K562 (cell line): ENCODE data around the gene LMNB1. TPM values are rescaled to one million over a fixed set of nuclear protein-coding genes. Genes with fewer than 3 reads are reported as not detected.
A peak's percentile ranks its signal among the peaks of the same experiment; 100 is the strongest.

Source experiments
- ATAC-seq: fragments of 200-7000 bp; cut with Tn5 transposase; 3 replicates; pipeline ENCODE4 v1.9.1; 2020; ENCODE audit warnings: moderate library complexity
- BruUV-seq: library from RNA; stranded (reverse); fragments of 400-500 nt; replicated peaks from 2 replicates; lab custom pipeline; 2021; lab: Mats Ljungman, UMichigan
- CTCF ChIA-PET: fragments of 300-600 bp; formaldehyde crosslinking; extraction: SDS; loops from one replicate; lab custom pipeline; 2021; ENCODE audit warnings: low intra/inter-chr PET ratio; lab: Yijun Ruan, JAX
- POLR2A ChIA-PET: fragments of 300-600, 350-650 bp; sonication (Branson Sonifier 250); formaldehyde crosslinking; extraction: SDS; loops from one replicate; lab custom pipeline; 2021; ENCODE audit warnings: antibody characterized with exemption, inconsistent platforms; lab: Yijun Ruan, JAX
- DNase-seq, 4 experiments: peaks; one replicate each; pipeline versions ENCODE4 v3.0.0 to v3.0.0-alpha.2; 2011 to 2018; ENCODE audit warnings: low spot score in 3 of 4, mixed read lengths in 3 of 4; ENCODE audit errors: extremely low read depth in 1 of 4
- FAIRE-seq: peaks from 2 replicates; lab custom pipeline; 2011; peaks lifted over from hg19 to GRCh38; lab: Jason Lieb, UNC
- H2AFZ ChIP-seq: 2 replicates; pipeline ENCODE4 v1.6.0; 2011; ENCODE audit warnings: low read depth, low read length, control low read depth, inconsistent platforms
- H3K27ac ChIP-seq: fragments of 200-600 bp; 3 replicates; pipeline ENCODE4 v1.8.0; 2011; ENCODE audit warnings: low read depth, mild to moderate bottlenecking, control low read depth, inconsistent platforms, low read length, moderate library complexity, mixed read lengths; ENCODE audit errors: extremely low read depth
- H3K27me3 ChIP-seq, 2 experiments: fragments of 300-600 bp in 1 of 2; 2 replicates in 1 of 2; 3 replicates in 1 of 2; pipeline versions ENCODE4 v1.6.0 to v1.8.0; 2011; ENCODE audit warnings: inconsistent platforms in 2 of 2, low read length in 2 of 2, mild to moderate bottlenecking in 1 of 2, mixed read lengths in 1 of 2, moderate library complexity in 1 of 2; ENCODE audit not compliant: control insufficient read depth in 2 of 2, insufficient read depth in 2 of 2
- H3K36me3 ChIP-seq: fragments of 300-600 bp; 3 replicates; pipeline ENCODE4 v1.8.0; 2011; ENCODE audit warnings: mild to moderate bottlenecking, low read length, inconsistent platforms; ENCODE audit not compliant: control insufficient read depth, insufficient read depth
- H3K4me1 ChIP-seq, 2 experiments: fragments of 200-600 bp in 1 of 2; replicated peaks in 1 of 2; 2 replicates in 1 of 2; 3 replicates in 1 of 2; pipeline versions ENCODE4 v1.5.1 to v1.8.0; 2011; ENCODE audit warnings: inconsistent platforms in 2 of 2, low read length in 2 of 2, mild to moderate bottlenecking in 1 of 2, mixed read lengths in 1 of 2, moderate library complexity in 1 of 2; ENCODE audit not compliant: control insufficient read depth in 2 of 2, insufficient read depth in 2 of 2
- H3K4me2 ChIP-seq: 2 replicates; pipeline ENCODE4 v1.6.1; 2011; ENCODE audit warnings: low read length, control low read depth, inconsistent platforms, mixed read lengths; ENCODE audit not compliant: insufficient read depth
- H3K4me3 ChIP-seq: fragments of 200-600 bp; sonication (generic), shearing (Covaris generic); 2 replicates; pipeline ENCODE4 v1.5.1; 2016; ENCODE audit warnings: control low read depth, inconsistent platforms
- H3K79me2 ChIP-seq: fragments of 200-600 bp; 3 replicates; pipeline ENCODE4 v1.8.0; 2011; ENCODE audit warnings: low read length, inconsistent platforms; ENCODE audit not compliant: control insufficient read depth, insufficient read depth
- H3K9ac ChIP-seq, 2 experiments: 2 replicates each; pipeline versions ENCODE4 v1.6.0 to v1.6.1; 2011; ENCODE audit warnings: low read depth in 2 of 2, low read length in 2 of 2, control low read depth in 1 of 2, inconsistent platforms in 1 of 2, mild to moderate bottlenecking in 1 of 2, mixed read lengths in 1 of 2; ENCODE audit not compliant: insufficient read depth in 1 of 2
- H3K9me1 ChIP-seq: one replicate; pipeline ENCODE4 v1.6.0; 2011; ENCODE audit warnings: inconsistent platforms, mild to moderate bottlenecking, low read length, moderate library complexity; ENCODE audit not compliant: control insufficient read depth, insufficient read depth
- H3K9me3 ChIP-seq: replicated peaks from 2 replicates; pipeline ENCODE4 v1.5.1; 2011; ENCODE audit warnings: low read depth, low read length, inconsistent platforms; ENCODE audit not compliant: control insufficient read depth, insufficient read depth
- H4K20me1 ChIP-seq: replicated peaks from 2 replicates; pipeline ENCODE4 v1.6.1; 2011; ENCODE audit warnings: low read length, inconsistent platforms, mixed read lengths; ENCODE audit not compliant: control insufficient read depth, insufficient read depth
- BCOR ChIP-seq: fragments of 450-650 bp; IDR thresholded peaks from 2 replicates; pipeline ENCODE4 v1.6.1; 2016
- JUN ChIP-seq, 2 experiments: sonication (generic) in 1 of 2; formaldehyde crosslinking in 1 of 2; IDR thresholded peaks; 2 replicates each; pipeline versions ENCODE4 v1.6.1 to v1.8.0; 2012 to 2022; ENCODE audit warnings: borderline replicate concordance in 2 of 2, mild to moderate bottlenecking in 2 of 2, improper control_type of control experiment in 1 of 2, low read depth in 1 of 2, low read length in 1 of 2, missing genetic modification reagents in 1 of 2
- KAT8 ChIP-seq: fragments of 450-650 bp; IDR thresholded peaks from 2 replicates; pipeline ENCODE4 v1.6.1; 2016; ENCODE audit warnings: low read depth, mild to moderate bottlenecking
- NELFE ChIP-seq: IDR thresholded peaks from 2 replicates; pipeline ENCODE4 v1.6.1; 2011; ENCODE audit warnings: mild to moderate bottlenecking; ENCODE audit not compliant: insufficient read depth, insufficient read length
- PML ChIP-seq: IDR thresholded peaks from 2 replicates; pipeline ENCODE4 v1.6.1; 2012; ENCODE audit warnings: low read length, inconsistent platforms
- RAD21 ChIP-seq, 2 experiments: fragments of 250-450 bp in 1 of 2; fragments of 450-650 bp in 1 of 2; sonication (Bioruptor Pico) in 1 of 2; formaldehyde crosslinking in 1 of 2; IDR thresholded peaks in 1 of 2; conservative IDR thresholded peaks in 1 of 2; 2 replicates each; pipeline versions ENCODE4 v1.4.0 to v1.8.0; 2020 to 2022; ENCODE audit warnings: mild to moderate bottlenecking in 2 of 2, moderate library complexity in 1 of 2
- SMARCB1 ChIP-seq: IDR thresholded peaks from 2 replicates; pipeline ENCODE4 v1.6.1; 2011; ENCODE audit warnings: improper control_type of control experiment, low read depth; ENCODE audit not compliant: insufficient read length
- YY1 ChIP-seq, 3 experiments: IDR thresholded peaks; 2 replicates each; pipeline ENCODE4 v1.6.1; 2011; ENCODE audit warnings: low read length in 2 of 3, mild to moderate bottlenecking in 2 of 3, moderate library complexity in 2 of 3, borderline replicate concordance in 1 of 3, control low read depth in 1 of 3, low read depth in 1 of 3; ENCODE audit not compliant: insufficient read depth in 3 of 3, insufficient replicate concordance in 2 of 3, control insufficient read depth in 1 of 3, insufficient read length in 1 of 3; ENCODE audit errors: extremely low read depth in 1 of 3
- ZNF212 ChIP-seq: fragments of 450-650 bp; formaldehyde crosslinking; IDR thresholded peaks from 2 replicates; pipeline ENCODE4 v1.4.0; 2020; ENCODE audit warnings: mild to moderate bottlenecking
- WGBS: fragments of 100-300 bp; shearing (Covaris generic); methylation state at CpG from one replicate; pipeline ENCODE4 v1.1.6; 2016; ENCODE audit warnings: low coverage, mixed read lengths; ENCODE audit not compliant: insufficient coverage; ENCODE audit errors: missing lambda C conversion rate; 5-methylcytosine and 5-hydroxymethylcytosine counted together
- in situ Hi-C: fragments of 300-500 bp; cut with MboI; formaldehyde crosslinking; loops from 4 replicates; pipeline ENCODE4 v1.15.0; 2018; ENCODE audit warnings: inconsistent platforms, mixed read lengths
- intact Hi-C: fragments of 100-400 bp; cut with micrococcal nuclease; formaldehyde crosslinking; loops from 2 replicates; pipeline ENCODE4 v1.14.2; 2022
- polyA plus RNA-seq, 8 experiments: library from polyadenylated mRNA; depleted of rRNA in 4 of 8; stranded (reverse) in 5 of 8; unstranded in 3 of 8; fragments of >200 nt; fragmentation: Nextera tagmentation in 2 of 8; fragmentation: Illumina TruSeq in 1 of 8; extraction: Ambion mirVana in 2 of 8; extraction: Trizol in 1 of 8; gene quantifications; 2 replicates each; pipeline versions ENCODE4 v1.2.1 to v1.2.3, GENCODE V29; 2011 to 2014; ENCODE audit warnings: inconsistent platforms in 1 of 8, missing spikeins in 1 of 8
- total RNA-seq, 7 experiments: library from RNA; depleted of rRNA in 6 of 7; stranded (reverse); fragments of >200 nt in 6 of 7; fragmentation: Illumina TruSeq in 2 of 7; extraction: Trizol in 2 of 7; gene quantifications; 2 replicates each; pipeline versions ENCODE4 v1.2.1 to v1.2.3, GENCODE V29; 2011 to 2021; ENCODE audit warnings: low replicate concordance in 1 of 7
- TF ChIP-seq, protein P1 (sequence below): fragments of 450-650 bp; IDR thresholded peaks from 2 replicates; pipeline ENCODE4 v1.6.1; 2016; ENCODE audit warnings: mild to moderate bottlenecking, moderate library complexity

LMNB1 gene
- total and polyA plus RNA-seq, 9 of the 15 experiments (the other 6 are each of a cell fraction or from before 2014, with no cell fraction given), result 2.8 to 190 (median 131) TPM

DNA sequence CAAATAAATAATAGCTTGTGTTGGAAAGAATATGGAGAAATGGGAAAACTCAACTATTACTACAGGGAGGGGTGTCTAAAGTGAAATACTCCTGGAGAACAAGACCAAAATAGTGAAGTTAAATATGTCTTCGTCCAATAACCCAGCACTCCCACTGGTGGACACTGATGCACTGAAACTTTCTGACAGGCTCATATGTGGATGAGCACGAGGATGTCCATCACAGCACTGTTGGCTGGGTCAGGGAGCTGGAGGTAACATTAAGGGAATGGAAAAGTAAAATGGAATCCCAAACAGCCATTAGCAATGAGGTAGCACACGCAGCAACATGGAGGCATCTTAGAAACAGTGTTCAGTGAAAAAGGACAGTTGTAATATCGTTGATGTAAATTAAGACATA is 86.5 kb downstream of the LMNB1 start:
- H3K27ac ChIP-seq, result no peak overlapping the region
- ChIA-PET CTCF (no interaction called here), POLR2A (interaction anchor here (0.6 to 1.5 kb wide), 4 partner anchors 9 to 746 kb away, joined by 3 to 6 read pairs (median 4); no protein-coding TSS in a partner anchor)
- 0 out of 4 replicates have a peak overlapping the region, but pooled peaks of 1 of the 2 experiments have one; percentile 51 for H3K9ac ChIP-seq
- H4K20me1 ChIP-seq, result no peaks in the 10 kb centered on the region
- H3K36me3 ChIP-seq, result no peaks in the 10 kb centered on the region
- H3K27me3 ChIP-seq, result no peaks in the 10 kb centered on the region
- ATAC-seq (peak; percentile 50), FAIRE-seq (no peak), DNase-seq (peak in 2 of 4 experiments; percentile 26 to 32)
- H3K9me3 ChIP-seq, result no peaks in the 10 kb centered on the region
- BruUV-seq, result no TSS peak
- H2AFZ ChIP-seq, result peak overlapping the region; percentile 90
- peaks cover 6 to 12% of the 10 kb centered on the region in 2 experiments; a peak in 2 of 5 replicates for H3K4me1 ChIP-seq
- no peak overlapping the region for H3K4me3 ChIP-seq
- no peaks in the 10 kb centered on the region for H3K79me2 ChIP-seq
- in situ Hi-C loops, result no loop called here
- WGBS, result 61% methylated on average over 4 of the region's 4 CpGs
- intact Hi-C loops, result loop anchor here (5.0 kb wide), 1 partner anchor 169 kb away; the partner anchor contains the start of gene MARCHF3
- H3K9me1 ChIP-seq, result no peaks in the 10 kb centered on the region
- H3K4me2 ChIP-seq, result peak overlapping the region; percentile 68
- TF ChIP-seq KAT8 (0 out of 2 replicates have a peak, but pooled peaks have one; percentile 27), SMARCB1 (no peak), NELFE (no peak), ZNF212 (CRISPR knock-in tag) (no peak), YY1 (IDR thresholded peaks at IDR 0.05; ENCODE audit: borderline replicate concordance in 1 of 3, control insufficient read depth in 1 of 3, extremely low read depth in 1 of 3, insufficient read depth in 3 of 3, insufficient read length in 1 of 3, insufficient replicate concordance in 2 of 3, low read depth in 1 of 3, low read length in 2 of 3) (peak in 1 of 3 experiments; percentile 46), BCOR (no peak), PML (no peak), JUN (IDR thresholded peaks at IDR 0.05; ENCODE audit: borderline replicate concordance, low read depth, low read length) (no peak), JUN (CRISPR knock-in tag; IDR thresholded peaks at IDR 0.05; ENCODE audit: borderline replicate concordance) (no peak), RAD21 (CRISPR knock-in tag; conservative IDR thresholded peaks at IDR 0.05 in 1 of 2, IDR thresholded peaks at IDR 0.05 in 1 of 2) (peak in 1 of 2 experiments; percentile 17; a peak in 1 of 4 replicates)
- TF ChIP-seq, protein P1, sequence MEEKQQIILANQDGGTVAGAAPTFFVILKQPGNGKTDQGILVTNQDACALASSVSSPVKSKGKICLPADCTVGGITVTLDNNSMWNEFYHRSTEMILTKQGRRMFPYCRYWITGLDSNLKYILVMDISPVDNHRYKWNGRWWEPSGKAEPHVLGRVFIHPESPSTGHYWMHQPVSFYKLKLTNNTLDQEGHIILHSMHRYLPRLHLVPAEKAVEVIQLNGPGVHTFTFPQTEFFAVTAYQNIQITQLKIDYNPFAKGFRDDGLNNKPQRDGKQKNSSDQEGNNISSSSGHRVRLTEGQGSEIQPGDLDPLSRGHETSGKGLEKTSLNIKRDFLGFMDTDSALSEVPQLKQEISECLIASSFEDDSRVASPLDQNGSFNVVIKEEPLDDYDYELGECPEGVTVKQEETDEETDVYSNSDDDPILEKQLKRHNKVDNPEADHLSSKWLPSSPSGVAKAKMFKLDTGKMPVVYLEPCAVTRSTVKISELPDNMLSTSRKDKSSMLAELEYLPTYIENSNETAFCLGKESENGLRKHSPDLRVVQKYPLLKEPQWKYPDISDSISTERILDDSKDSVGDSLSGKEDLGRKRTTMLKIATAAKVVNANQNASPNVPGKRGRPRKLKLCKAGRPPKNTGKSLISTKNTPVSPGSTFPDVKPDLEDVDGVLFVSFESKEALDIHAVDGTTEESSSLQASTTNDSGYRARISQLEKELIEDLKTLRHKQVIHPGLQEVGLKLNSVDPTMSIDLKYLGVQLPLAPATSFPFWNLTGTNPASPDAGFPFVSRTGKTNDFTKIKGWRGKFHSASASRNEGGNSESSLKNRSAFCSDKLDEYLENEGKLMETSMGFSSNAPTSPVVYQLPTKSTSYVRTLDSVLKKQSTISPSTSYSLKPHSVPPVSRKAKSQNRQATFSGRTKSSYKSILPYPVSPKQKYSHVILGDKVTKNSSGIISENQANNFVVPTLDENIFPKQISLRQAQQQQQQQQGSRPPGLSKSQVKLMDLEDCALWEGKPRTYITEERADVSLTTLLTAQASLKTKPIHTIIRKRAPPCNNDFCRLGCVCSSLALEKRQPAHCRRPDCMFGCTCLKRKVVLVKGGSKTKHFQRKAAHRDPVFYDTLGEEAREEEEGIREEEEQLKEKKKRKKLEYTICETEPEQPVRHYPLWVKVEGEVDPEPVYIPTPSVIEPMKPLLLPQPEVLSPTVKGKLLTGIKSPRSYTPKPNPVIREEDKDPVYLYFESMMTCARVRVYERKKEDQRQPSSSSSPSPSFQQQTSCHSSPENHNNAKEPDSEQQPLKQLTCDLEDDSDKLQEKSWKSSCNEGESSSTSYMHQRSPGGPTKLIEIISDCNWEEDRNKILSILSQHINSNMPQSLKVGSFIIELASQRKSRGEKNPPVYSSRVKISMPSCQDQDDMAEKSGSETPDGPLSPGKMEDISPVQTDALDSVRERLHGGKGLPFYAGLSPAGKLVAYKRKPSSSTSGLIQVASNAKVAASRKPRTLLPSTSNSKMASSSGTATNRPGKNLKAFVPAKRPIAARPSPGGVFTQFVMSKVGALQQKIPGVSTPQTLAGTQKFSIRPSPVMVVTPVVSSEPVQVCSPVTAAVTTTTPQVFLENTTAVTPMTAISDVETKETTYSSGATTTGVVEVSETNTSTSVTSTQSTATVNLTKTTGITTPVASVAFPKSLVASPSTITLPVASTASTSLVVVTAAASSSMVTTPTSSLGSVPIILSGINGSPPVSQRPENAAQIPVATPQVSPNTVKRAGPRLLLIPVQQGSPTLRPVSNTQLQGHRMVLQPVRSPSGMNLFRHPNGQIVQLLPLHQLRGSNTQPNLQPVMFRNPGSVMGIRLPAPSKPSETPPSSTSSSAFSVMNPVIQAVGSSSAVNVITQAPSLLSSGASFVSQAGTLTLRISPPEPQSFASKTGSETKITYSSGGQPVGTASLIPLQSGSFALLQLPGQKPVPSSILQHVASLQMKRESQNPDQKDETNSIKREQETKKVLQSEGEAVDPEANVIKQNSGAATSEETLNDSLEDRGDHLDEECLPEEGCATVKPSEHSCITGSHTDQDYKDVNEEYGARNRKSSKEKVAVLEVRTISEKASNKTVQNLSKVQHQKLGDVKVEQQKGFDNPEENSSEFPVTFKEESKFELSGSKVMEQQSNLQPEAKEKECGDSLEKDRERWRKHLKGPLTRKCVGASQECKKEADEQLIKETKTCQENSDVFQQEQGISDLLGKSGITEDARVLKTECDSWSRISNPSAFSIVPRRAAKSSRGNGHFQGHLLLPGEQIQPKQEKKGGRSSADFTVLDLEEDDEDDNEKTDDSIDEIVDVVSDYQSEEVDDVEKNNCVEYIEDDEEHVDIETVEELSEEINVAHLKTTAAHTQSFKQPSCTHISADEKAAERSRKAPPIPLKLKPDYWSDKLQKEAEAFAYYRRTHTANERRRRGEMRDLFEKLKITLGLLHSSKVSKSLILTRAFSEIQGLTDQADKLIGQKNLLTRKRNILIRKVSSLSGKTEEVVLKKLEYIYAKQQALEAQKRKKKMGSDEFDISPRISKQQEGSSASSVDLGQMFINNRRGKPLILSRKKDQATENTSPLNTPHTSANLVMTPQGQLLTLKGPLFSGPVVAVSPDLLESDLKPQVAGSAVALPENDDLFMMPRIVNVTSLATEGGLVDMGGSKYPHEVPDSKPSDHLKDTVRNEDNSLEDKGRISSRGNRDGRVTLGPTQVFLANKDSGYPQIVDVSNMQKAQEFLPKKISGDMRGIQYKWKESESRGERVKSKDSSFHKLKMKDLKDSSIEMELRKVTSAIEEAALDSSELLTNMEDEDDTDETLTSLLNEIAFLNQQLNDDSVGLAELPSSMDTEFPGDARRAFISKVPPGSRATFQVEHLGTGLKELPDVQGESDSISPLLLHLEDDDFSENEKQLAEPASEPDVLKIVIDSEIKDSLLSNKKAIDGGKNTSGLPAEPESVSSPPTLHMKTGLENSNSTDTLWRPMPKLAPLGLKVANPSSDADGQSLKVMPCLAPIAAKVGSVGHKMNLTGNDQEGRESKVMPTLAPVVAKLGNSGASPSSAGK, result no peak
